ENCODE data around the gene ADAM17.
"Not testable (repeated sequence)": the region's sequence is repeated elsewhere in the genome, so short reads cannot be mapped to it uniquely, and the experiment has no call there.

ADAM17 gene

GRCh38 chr2:9586465-9586864 lies 30.8 kb upstream of the ADAM17 start:
- H3K9ac ChIP-seq (ENCODE audit: low read length), result no peak overlapping the region
- H3K4me3 ChIP-seq (ENCODE audit: low read length), result no peak overlapping the region
- no peak for DNase-seq (ENCODE audit: low read depth)
- H3K9me3 ChIP-seq (ENCODE audit: control insufficient read depth, low read length), result no peaks in the 10 kb centered on the region
- peaks cover 79% of the 10 kb centered on the region for H3K36me3 ChIP-seq (ENCODE audit: control insufficient read depth, insufficient read depth, low read length, severe bottlenecking)
- peaks cover 7% of the 10 kb centered on the region for H3K4me1 ChIP-seq (ENCODE audit: control insufficient read depth, insufficient read depth, low read length)
- no peaks in the 10 kb centered on the region for H3K27me3 ChIP-seq (replicated peaks; ENCODE audit: control insufficient read depth, insufficient read depth, low read length)

DNA sequence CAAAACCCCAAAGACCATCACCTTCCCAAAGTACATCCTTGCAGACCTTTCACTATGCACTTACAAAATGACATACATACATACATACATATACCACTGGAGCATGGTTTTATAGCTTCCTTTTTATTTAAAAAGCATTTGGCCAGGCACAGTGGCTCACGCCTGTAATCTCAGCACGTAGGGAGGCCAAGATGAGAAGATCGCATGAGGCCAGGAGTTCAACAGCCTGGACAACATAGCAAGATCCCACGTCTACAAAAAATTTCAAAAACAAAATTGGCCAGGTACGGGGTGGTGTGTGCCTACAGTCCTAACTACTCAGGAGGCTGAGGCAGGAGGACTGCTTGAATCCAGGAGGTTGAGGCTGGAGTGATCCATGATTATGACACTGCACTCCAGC lies 29.9 kb upstream of the ADAM17 start:
- Histone ChIP-seq H3K9ac (ENCODE audit: low read length) (no peak overlapping the region), H3K4me1 (ENCODE audit: control insufficient read depth, insufficient read depth, low read length) (peaks cover 5% of the 10 kb centered on the region), H3K36me3 (ENCODE audit: control insufficient read depth, insufficient read depth, low read length, severe bottlenecking) (peaks cover 75% of the 10 kb centered on the region), H3K27me3 (replicated peaks; ENCODE audit: control insufficient read depth, insufficient read depth, low read length) (no peaks in the 10 kb centered on the region), H3K4me3 (ENCODE audit: low read length) (no peak overlapping the region), H3K9me3 (ENCODE audit: control insufficient read depth, low read length) (no peaks in the 10 kb centered on the region)
- DNase-seq (ENCODE audit: low read depth), result no peak

- not testable (repeated sequence) for H3K9ac ChIP-seq (ENCODE audit: low read length); H3K27me3 ChIP-seq (replicated peaks; ENCODE audit: control insufficient read depth, insufficient read depth, low read length); H3K4me3 ChIP-seq (ENCODE audit: low read length); DNase-seq (ENCODE audit: low read depth); H3K9me3 ChIP-seq (ENCODE audit: control insufficient read depth, low read length); H3K4me1 ChIP-seq (ENCODE audit: control insufficient read depth, insufficient read depth, low read length)
- H3K36me3 ChIP-seq (ENCODE audit: control insufficient read depth, insufficient read depth, low read length, severe bottlenecking), result peaks cover 77% of the 10 kb centered on the region
Observed at GRCh38 chr2:9584902-9585301, 29.3 kb upstream of the ADAM17 start.

DNA sequence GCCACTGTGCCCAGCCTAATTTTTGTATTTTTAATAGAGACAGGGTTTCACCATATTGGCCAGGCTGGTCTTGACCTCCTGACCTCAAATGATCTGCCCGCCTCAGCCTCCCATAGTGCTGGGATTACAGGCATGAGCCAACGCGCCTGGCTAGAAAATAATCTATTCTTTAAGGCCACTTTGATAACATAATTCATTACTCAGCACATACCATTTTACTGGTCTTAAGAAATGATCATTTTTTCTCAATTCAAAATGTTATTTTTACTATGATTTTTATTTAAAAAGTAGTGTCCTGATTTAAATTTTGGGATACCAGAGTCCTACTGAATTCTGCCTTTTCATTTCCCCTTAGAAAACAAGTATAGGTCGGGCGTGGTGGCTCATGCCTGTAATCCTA lies 27.0 kb upstream of the ADAM17 start:
- H3K27me3 ChIP-seq (replicated peaks; ENCODE audit: control insufficient read depth, insufficient read depth, low read length), result no peaks in the 10 kb centered on the region
- H3K36me3 ChIP-seq (ENCODE audit: control insufficient read depth, insufficient read depth, low read length, severe bottlenecking), result peaks cover 59% of the 10 kb centered on the region
- no peak overlapping the region for H3K9ac ChIP-seq (ENCODE audit: low read length)
- no peaks in the 10 kb centered on the region for H3K9me3 ChIP-seq (ENCODE audit: control insufficient read depth, low read length)
- DNase-seq (ENCODE audit: low read depth), result no peak
- no peak overlapping the region for H3K4me3 ChIP-seq (ENCODE audit: low read length)
- H3K4me1 ChIP-seq (ENCODE audit: control insufficient read depth, insufficient read depth, low read length), result peaks cover 16% of the 10 kb centered on the region

DNA sequence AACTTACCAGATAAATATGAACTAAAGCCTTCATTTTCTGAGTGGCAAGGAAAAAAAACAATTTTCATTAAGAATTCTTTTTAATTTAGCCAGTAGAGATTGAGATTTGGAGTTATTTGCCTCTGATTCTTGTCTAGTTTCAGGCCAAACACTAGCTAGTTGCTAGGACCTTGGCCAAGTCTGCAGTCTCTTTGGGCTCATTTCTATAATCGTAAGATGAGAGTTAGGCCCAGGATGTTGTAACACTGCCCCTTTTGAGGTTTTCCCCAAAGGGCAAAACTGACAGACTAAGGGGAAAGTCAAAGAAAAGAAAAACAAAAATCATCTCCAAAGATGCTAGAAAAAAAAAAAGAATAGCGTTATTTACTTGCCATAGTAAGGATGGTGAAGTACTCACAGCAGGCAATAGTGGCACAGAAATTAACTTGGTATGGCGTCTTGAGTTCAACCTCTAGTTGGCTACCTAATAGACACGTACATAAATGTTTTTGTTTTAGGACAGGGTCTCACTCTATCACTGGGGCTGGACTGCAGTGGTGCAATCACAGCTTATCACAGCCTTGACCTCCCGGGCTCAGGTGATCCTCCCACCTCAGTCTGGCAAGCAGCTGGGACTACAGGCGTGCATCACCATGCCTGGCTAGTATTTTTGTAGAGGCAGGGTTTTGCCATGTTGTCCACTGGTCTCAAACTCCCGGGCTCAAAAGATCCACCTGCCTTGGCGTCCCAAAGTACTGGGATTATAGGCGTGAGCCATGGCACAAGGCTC lies 23.0 kb upstream of the ADAM17 start:
- Histone ChIP-seq H3K9me3 (ENCODE audit: control insufficient read depth, low read length) (no peaks in the 10 kb centered on the region), H3K27me3 (replicated peaks; ENCODE audit: control insufficient read depth, insufficient read depth, low read length) (no peaks in the 10 kb centered on the region), H3K9ac (ENCODE audit: low read length) (no peak overlapping the region), H3K4me3 (ENCODE audit: low read length) (no peak overlapping the region), H3K36me3 (ENCODE audit: control insufficient read depth, insufficient read depth, low read length, severe bottlenecking) (peaks cover 22% of the 10 kb centered on the region), H3K4me1 (ENCODE audit: control insufficient read depth, insufficient read depth, low read length) (peaks cover 25% of the 10 kb centered on the region)
- DNase-seq (ENCODE audit: low read depth), result peak; percentile 45

- Histone ChIP-seq H3K4me1 (ENCODE audit: control insufficient read depth, insufficient read depth, low read length) (peaks cover 40% of the 10 kb centered on the region), H3K4me3 (ENCODE audit: low read length) (no peak overlapping the region), H3K36me3 (ENCODE audit: control insufficient read depth, insufficient read depth, low read length, severe bottlenecking) (no peaks in the 10 kb centered on the region), H3K9me3 (ENCODE audit: control insufficient read depth, low read length) (no peaks in the 10 kb centered on the region), H3K27me3 (replicated peaks; ENCODE audit: control insufficient read depth, insufficient read depth, low read length) (no peaks in the 10 kb centered on the region), H3K9ac (ENCODE audit: low read length) (no peak overlapping the region)
- DNase-seq (ENCODE audit: low read depth), result no peak
Observed at GRCh38 chr2:9574331-9574730, 18.7 kb upstream of the ADAM17 start.

DNA sequence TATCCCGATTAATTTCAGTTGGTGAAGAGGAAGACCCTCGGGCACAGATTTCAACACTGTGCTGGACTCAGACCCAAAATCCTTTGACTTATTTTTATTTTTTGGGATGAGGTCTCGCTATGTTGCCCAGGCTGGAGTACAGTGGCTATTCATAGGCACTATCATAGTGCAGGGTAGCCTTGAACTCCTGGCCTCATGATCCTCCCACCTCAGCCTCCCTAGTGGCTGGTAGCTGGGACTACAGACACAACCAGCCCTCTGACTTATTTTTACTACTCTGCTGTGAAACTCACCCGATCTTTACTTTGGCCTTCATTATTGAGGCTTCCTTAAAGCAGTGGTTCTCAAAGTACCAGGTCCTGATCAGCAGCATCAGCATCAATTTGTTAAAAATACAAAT lies 18.2 kb upstream of the ADAM17 start:
- Histone ChIP-seq H3K36me3 (ENCODE audit: control insufficient read depth, insufficient read depth, low read length, severe bottlenecking) (no peaks in the 10 kb centered on the region), H3K9ac (ENCODE audit: low read length) (no peak overlapping the region), H3K9me3 (ENCODE audit: control insufficient read depth, low read length) (no peaks in the 10 kb centered on the region), H3K4me1 (ENCODE audit: control insufficient read depth, insufficient read depth, low read length) (peaks cover 38% of the 10 kb centered on the region), H3K27me3 (replicated peaks; ENCODE audit: control insufficient read depth, insufficient read depth, low read length) (no peaks in the 10 kb centered on the region), H3K4me3 (ENCODE audit: low read length) (no peak overlapping the region)
- DNase-seq (ENCODE audit: low read depth), result no peak

DNA sequence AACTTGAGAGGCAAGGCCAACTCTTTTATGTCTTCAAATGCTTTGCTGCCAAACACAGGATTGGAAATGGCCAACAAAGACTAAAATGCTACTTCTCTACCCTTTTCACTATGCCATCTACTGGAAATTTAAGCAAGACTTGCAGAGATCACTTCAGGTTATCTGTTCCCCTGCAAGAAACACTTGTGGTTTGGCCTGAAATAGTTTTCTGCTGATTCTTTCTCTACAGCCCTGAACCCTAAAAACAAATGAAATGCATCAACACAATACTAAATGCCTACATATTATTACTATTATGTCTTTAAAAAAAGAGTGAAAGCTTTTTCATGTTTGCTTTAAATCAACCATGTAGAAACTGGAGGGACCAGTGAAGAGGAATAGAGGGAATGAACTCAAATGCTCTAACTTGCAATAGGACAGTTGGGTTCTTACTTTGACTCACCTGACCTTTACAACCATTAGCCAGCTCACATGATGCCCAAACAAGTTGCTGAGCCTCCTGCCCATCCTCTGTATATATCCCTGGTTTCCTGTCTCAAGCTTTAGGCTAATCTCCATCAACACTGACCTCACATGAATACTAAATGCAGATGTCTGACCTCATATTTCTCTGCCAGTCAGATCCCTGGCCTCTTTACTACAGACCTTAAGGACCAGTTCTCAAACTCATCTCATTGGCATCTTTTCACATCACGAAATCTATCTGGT lies 17.5 kb upstream of the ADAM17 start:
- no peaks in the 10 kb centered on the region for H3K36me3 ChIP-seq (ENCODE audit: control insufficient read depth, insufficient read depth, low read length, severe bottlenecking)
- DNase-seq (ENCODE audit: low read depth), result no peak
- H3K4me3 ChIP-seq (ENCODE audit: low read length), result no peak overlapping the region
- peaks cover 31% of the 10 kb centered on the region for H3K4me1 ChIP-seq (ENCODE audit: control insufficient read depth, insufficient read depth, low read length)
- no peaks in the 10 kb centered on the region for H3K27me3 ChIP-seq (replicated peaks; ENCODE audit: control insufficient read depth, insufficient read depth, low read length)
- no peak overlapping the region for H3K9ac ChIP-seq (ENCODE audit: low read length)
- H3K9me3 ChIP-seq (ENCODE audit: control insufficient read depth, low read length), result no peaks in the 10 kb centered on the region

DNA sequence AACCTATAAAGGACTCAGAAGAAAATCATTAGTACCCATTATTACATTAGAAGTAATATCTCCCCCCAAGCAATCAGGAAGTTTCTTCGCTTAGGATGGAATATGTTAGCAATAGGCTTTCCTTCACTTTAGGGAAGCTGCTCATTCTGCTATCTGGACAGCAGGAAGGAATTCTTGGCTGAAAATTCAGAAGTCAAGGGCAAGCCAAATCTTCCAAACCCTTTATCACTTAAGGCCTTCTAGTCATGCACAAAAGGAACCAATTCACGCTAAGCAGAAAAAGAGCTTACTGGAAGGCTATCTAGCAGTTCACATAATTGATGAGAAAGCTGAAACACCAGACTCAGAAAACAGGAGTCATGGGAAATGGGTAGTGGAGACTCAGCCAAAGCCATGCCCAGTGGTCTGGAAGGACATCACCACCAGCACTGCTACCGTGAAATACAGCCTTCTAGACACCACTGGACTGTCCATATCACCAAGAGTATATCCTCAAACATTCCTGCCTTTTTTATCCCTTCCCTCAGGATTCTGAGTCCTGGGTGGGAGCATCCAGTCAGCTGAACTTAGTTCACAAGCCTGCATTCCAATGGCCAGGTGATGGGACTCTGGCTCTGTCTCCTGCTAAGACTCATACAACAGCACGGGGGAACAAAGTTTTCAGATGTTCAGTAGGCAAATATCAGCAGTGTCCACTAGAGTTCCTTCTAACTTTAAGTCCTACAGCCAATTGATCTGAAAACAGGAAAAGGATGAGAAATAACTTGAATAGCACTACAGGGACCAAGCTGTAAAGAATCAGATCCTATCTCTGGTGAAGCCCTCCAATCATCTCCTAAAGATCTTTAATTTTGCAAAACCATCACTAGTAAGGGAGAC lies 14.8 kb upstream of the ADAM17 start:
- DNase-seq (ENCODE audit: low read depth), result no peak
- no peaks in the 10 kb centered on the region for H3K27me3 ChIP-seq (replicated peaks; ENCODE audit: control insufficient read depth, insufficient read depth, low read length)
- no peak overlapping the region for H3K9ac ChIP-seq (ENCODE audit: low read length)
- peaks cover 33% of the 10 kb centered on the region for H3K4me1 ChIP-seq (ENCODE audit: control insufficient read depth, insufficient read depth, low read length)
- no peaks in the 10 kb centered on the region for H3K36me3 ChIP-seq (ENCODE audit: control insufficient read depth, insufficient read depth, low read length, severe bottlenecking)
- H3K4me3 ChIP-seq (ENCODE audit: low read length), result no peak overlapping the region
- H3K9me3 ChIP-seq (ENCODE audit: control insufficient read depth, low read length), result no peaks in the 10 kb centered on the region

- Histone ChIP-seq H3K27me3 (replicated peaks; ENCODE audit: control insufficient read depth, insufficient read depth, low read length) (no peaks in the 10 kb centered on the region), H3K9ac (ENCODE audit: low read length) (peak overlapping the region; percentile 80), H3K4me1 (ENCODE audit: control insufficient read depth, insufficient read depth, low read length) (peaks cover 16% of the 10 kb centered on the region), H3K9me3 (ENCODE audit: control insufficient read depth, low read length) (no peaks in the 10 kb centered on the region), H3K36me3 (ENCODE audit: control insufficient read depth, insufficient read depth, low read length, severe bottlenecking) (no peaks in the 10 kb centered on the region), H3K4me3 (ENCODE audit: low read length) (peak overlapping the region; percentile 68)
- DNase-seq (ENCODE audit: low read depth), result peak; percentile 97
Observed at GRCh38 chr2:9565436-9566153, 10.0 kb upstream of the ADAM17 start.
